ENCODE measurements around the gene ANXA1.

Gene ANXA1, protein sequence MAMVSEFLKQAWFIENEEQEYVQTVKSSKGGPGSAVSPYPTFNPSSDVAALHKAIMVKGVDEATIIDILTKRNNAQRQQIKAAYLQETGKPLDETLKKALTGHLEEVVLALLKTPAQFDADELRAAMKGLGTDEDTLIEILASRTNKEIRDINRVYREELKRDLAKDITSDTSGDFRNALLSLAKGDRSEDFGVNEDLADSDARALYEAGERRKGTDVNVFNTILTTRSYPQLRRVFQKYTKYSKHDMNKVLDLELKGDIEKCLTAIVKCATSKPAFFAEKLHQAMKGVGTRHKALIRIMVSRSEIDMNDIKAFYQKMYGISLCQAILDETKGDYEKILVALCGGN

DNA sequence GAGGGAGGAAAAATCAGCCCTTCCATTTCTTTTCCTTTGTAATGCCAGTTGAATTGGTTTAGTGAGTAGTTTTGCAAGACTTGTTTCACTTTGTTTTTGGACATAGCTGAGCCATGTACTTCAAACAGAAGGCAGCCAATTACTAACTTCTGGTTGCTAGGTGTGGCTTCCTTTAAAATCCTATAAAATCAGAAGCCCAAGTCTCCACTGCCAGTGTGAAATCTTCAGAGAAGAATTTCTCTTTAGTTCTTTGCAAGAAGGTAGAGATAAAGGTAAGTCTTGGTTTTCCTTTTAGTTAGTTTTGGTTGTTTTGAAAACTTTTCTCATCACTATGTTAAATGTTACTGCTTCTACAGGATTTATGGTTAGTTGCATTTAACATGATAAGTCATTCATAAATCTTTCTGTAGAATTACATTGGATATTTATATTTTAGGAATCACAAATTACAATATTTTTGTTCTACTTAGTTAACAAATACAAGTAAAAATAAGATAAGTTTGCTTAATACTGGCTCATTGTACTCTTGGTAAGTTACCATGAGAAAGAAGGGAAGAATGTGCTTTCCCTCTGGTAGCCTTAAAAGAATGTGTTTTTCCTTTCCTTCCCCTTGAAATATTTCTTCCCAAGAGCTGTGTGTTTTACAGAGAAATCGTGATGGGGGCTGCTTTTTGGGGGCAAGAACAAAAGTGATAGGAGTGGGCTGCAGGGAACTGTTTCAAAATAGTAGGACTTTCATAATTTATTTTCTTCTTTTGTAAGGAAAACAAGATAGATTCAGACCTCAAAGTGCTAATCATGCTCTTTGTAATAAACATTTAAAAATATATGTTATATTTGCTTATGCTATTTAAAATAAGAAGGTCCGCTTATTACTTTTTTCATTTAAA lies at the start of gene ANXA1:
Gene ANXA1 (plus strand): TSS at position 213 of the 890 bp plus-strand sequence. CDS start 6,671 bp downstream, outside the sequence.
- in situ Hi-C loops (cut with MboI; ENCODE audit: low sequenced_read_pairs), result no loop called here

DNA sequence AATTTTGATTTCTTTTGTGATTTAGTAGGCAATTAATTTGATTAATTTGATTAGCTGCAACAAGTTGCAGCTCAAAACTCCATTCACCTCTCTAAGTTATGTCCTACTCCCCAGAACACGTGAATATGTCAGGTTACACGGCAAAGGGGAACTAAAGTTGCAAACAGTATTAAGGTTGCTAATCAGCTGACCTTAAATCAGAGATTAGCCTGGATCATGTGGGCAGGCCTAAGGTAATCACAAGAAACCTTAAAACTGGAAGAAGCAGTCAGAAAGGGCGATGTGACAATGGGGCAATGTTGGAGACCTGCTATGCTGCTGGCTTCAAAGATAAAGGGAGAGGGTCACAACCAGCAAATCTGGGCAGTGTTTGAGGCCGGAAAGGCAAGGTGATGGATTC lies 47.3 kb upstream of the ANXA1 start:
- in situ Hi-C loops (cut with MboI; ENCODE audit: low sequenced_read_pairs), result loop anchor here (10.0 kb wide), 1 partner anchor 60 kb away; no protein-coding TSS in a partner anchor

DNA sequence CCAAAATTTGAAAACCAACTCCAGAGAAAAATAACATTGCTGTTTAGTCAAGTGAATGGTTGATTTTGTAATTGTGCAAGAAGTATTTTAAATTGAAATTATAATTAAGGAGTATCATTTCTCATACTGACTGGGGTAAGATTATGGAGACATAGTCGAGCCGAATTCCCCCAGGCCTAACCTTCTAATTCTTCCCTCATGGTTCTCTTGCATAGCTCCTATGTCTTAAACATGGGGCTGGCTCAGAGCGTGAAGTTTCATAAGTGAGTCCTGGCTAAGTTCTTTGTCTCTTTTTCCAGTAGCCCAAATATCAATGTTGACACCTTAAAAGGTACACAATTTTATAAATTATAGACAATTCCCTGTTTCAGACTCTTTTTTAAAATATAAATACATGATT lies 46.7 kb upstream of the ANXA1 start:
- in situ Hi-C loops (cut with MboI; ENCODE audit: low sequenced_read_pairs), result loop anchor here (10.0 kb wide), 1 partner anchor 60 kb away; no protein-coding TSS in a partner anchor

DNA sequence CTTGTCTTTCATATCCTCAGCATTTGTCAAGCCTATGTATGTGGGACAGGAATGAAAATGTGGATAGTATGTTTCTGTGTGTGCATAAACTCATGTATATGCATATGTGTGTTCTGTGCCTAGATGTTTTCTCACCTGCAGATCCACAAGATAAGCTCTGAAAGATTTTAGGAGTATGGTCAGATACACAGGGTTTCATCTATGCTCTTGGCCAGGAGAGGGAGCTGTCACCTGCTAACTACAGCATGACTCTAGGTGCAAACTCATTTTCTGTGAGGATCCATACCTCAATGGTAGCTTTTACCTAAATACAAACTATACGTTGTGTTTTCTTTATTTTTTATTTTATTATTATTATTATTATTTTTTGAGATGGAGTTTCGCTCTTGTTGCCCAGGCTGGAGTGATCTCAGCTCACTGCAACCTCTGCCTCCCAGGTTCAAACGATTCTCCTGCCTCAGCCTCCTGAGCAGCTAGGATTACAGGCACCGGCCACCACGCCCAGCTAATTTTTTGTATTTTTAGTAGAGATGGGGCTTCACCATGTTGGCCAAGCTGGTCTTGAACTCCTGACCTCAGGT lies 44.1 kb upstream of the ANXA1 start:
- in situ Hi-C loops (cut with MboI; ENCODE audit: low sequenced_read_pairs), result loop anchor here (10.0 kb wide), 1 partner anchor 57 kb away; no protein-coding TSS in a partner anchor

DNA sequence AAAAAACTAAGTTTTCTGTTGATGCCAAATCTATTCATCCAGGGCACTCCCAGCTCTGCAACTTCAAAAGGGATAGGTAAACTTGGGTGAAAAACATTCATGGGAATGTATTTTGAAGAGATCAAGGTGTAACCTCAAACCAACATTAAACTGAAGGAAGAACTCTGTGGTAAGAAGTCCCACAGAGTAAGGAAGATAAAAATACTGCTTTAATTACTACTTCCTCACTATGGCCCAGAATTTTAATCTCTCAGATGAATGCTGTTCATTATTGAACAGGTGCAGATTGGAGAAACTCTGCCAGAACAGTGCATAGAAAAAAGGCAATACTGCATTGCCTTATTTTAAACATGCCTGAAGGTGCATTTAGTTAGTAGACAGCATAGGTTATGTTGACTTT lies 37.6 kb upstream of the ANXA1 start:
- in situ Hi-C loops (cut with MboI; ENCODE audit: low sequenced_read_pairs), result no loop called here

DNA sequence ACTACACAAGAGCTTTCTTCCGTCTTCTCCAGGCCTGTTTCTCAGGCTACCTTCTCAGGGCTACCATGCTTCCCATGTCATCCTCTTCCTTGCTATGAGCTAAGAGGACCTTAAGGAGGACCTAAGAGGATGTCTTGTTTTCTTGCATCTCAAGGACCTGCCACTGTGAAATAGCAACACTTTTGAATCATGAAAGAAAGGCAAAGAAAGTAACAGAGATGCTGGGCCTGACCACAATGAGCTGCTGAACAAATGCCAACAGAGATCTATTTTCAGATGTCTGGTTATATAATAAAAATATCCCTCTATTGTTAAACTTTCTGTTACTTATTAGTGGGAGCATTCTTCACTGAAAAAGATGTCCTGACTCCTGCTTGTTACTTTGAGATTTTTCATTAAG lies 36.7 kb upstream of the ANXA1 start:
- in situ Hi-C loops (cut with MboI; ENCODE audit: low sequenced_read_pairs), result no loop called here

DNA sequence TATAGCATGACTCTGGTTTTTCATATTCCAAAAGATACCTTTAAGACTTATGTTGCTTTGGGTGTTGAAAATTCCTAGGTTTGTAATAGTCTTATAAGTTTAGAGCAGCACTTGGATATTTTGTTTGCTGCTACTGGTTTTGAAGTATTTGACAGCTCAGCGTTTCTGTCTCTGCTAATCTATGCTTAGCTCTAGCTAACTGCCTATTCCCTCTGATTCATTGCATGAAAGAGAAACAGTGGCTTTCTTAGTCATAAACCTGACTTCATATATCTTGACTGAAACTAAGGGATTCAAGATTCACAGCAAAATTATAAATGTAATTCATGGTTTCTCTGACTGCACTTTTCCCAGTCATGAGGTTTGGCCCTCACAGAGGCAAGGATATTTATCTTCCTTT lies 35.6 kb upstream of the ANXA1 start:
- in situ Hi-C loops (cut with MboI; ENCODE audit: low sequenced_read_pairs), result no loop called here

DNA sequence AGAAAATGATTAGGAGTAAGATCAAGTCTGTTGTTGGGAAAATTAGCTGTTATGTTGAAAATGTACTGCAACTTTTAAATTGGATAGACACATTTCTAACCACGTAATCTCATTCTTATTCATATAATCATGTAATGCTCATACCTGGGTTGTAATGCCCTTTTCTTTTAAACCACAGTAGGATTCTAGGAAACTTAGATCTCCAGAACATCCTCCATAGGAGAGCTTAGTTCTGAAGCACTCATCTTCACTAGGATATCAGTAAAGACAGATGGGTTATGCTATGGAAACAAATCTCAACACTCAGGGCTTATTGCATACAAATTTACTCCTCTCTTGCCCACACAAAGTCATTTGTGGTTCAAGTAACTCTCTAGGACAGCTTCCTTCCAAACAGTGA lies 34.8 kb upstream of the ANXA1 start:
- in situ Hi-C loops (cut with MboI; ENCODE audit: low sequenced_read_pairs), result no loop called here

DNA sequence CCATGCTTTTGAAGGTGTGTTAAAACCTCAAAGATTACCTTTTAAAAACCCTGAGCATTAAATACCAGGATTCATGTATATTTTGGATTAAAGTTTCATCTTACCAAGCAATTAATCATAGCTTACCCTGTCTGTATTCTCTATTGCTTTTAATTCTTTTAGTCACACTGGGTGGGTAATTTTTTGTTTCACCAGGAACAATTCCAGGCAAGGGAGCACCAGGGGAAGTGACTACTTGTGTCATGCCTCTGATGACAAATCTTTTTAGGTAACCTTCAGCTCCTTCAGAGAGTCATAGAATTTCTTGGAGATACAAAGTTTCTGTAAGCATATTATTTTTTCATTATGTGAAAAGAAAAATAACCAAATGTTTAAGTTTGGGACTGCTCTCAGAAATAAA lies 33.4 kb upstream of the ANXA1 start:
- in situ Hi-C loops (cut with MboI; ENCODE audit: low sequenced_read_pairs), result no loop called here

DNA sequence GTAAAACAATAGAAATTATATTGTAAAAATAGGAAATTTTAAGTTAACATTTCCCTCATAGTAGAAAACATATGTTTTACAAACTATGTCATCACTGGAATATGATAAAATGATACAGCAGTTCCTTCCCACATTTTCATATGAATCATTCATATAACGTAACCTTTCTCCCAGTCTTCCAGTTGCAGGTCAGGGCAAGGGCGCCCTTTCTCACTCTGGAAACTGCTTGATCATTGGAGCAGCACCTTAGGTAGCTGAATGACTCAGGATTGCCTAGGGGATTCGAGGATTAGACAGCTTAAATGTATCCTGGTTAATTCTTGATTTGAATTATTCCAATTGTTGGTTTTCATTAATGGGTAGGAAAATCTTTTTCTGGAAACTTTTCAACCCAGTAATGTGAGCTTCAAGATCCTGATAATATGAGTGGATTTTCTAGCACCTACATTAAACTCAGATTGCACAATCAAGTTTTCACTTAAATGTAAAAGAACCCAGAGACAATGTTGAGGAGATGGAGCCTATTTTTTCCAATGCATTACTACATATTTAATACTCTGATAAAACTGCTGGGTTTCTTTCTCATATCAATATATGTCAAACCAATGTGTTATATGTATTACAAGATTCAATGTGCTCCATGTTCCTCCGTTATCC lies 32.6 kb upstream of the ANXA1 start:
- in situ Hi-C loops (cut with MboI; ENCODE audit: low sequenced_read_pairs), result no loop called here

DNA sequence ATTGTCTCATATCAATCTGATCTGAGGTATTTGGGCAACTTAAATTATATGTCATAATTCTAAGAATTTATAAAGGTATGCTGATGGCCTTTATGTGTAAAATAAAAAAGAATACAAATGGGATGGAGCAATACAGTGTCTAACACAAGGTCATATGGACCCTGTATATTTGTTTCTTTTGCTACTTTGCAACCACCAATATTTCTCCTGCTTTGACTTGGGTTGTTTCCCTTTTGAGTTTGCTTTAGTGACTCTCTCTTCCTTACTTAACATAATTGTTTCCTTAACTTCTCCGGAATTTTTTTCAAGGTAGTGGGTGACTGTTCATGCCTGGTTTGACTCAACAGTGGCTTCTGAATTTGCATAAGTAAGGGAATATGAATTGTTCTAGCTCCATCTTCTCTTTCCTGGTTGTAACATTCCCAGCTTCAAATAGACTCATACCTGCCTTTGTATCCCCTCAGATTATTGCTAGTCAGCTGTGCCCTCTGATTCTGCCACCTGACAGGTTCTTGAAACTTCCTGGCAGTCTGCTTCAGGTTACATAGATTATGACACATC lies 30.2 kb upstream of the ANXA1 start:
- in situ Hi-C loops (cut with MboI; ENCODE audit: low sequenced_read_pairs), result no loop called here

DNA sequence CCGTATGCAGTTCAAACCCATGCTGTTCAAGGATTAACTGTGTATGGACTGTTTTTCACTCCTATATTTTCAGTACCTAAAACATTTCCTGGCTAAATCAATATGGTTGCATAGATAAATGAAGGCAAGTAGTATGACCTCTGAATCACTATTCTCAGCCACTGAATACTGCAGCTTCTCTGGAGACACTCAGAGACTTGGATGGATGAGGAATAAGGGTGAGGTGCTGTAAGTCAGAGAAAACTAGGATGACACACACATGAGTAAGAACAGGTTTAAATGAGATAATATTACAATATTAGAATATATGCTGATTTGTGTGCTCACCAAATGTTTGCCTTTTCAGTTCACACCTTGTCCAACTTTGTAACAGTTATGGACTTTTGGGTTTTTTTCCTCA lies 26.0 kb upstream of the ANXA1 start:
- in situ Hi-C loops (cut with MboI; ENCODE audit: low sequenced_read_pairs), result no loop called here

DNA sequence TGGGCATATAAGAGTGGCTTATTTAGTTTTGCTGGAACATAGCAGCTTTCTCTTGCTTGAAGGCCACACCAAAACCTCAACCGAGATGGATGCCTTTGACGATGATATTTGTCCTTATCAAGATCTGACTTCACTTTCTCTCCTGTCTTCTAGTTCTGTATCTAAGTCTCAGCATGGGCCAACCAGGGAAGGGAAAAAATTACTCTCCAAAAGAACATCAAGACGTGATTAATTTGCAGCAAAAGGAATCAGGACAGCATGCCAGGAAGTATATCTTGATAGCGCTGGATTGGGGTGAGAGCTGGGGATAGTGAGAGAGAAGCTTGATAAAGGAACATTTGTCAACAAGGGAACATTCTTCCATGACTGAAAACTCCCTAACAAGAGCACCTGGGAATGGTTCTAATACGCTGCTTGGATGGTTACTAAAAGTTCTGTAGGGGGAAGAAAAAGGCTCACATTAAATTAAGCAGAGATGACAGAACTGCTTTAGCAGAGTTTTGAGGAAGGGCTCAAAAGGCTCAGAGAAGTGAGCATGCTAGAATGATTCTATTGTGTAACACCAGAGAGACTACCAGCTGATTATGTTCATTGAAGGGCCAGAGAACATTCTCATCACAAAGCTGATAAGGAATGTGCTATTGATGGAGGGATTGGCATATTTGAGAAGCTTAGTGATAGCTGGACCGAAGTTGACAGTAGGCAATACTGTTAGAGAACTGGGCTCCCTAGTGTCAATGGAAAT lies 21.6 kb upstream of the ANXA1 start:
- in situ Hi-C loops (cut with MboI; ENCODE audit: low sequenced_read_pairs), result no loop called here

DNA sequence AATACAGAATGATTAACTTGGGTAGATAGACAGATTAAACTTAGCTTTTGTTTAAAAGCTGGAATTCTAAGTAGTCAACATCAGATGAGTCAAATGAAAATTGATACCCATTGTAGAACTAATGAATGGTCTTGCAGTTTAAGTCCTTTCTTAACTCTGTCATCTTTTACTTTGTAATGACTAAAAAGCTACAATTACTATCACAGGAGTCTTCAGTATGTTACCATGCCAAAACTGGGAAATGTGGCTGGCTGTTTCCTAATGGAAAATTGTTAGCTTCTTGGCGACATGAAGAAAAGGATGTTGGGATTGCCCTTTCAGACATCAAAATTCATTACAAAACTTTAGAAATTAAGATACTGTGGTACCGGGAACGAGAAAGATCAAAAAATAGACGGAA lies 20.2 kb upstream of the ANXA1 start:
- in situ Hi-C loops (cut with MboI; ENCODE audit: low sequenced_read_pairs), result no loop called here

DNA sequence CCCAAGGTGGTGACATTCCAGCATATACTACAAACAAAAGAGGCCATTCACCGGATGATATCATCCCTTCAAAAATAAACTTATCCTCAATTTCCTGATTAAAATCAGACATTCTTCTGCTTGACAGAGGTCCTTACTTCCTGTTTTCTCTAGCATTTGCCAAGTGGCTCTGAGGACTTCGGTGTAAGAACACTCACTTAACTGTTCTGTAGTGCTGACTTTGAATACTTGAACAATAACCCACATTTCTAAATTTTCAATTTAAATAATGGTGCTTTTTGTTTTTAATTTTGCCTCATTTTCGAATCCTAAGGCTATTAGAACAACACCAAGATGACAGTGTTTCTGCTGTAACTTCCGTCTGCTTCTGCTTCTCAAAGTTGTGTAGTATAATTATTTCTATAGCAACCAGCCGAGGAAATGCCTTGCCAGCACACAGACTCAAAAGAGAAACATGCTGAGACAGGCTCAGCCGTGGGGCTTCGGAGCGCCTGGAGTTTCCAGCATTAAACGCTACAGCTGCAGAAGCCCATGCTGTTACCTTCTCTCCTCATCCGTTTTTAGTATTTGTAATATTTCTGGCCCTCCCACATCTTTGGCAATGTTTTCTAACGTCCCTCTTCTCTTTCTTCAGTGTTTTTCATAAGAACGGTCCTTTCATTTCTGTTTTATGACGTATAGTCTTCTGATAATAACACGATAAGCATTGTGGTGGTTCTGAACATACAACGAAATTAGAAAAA lies 19.5 kb upstream of the ANXA1 start:
- in situ Hi-C loops (cut with MboI; ENCODE audit: low sequenced_read_pairs), result no loop called here

DNA sequence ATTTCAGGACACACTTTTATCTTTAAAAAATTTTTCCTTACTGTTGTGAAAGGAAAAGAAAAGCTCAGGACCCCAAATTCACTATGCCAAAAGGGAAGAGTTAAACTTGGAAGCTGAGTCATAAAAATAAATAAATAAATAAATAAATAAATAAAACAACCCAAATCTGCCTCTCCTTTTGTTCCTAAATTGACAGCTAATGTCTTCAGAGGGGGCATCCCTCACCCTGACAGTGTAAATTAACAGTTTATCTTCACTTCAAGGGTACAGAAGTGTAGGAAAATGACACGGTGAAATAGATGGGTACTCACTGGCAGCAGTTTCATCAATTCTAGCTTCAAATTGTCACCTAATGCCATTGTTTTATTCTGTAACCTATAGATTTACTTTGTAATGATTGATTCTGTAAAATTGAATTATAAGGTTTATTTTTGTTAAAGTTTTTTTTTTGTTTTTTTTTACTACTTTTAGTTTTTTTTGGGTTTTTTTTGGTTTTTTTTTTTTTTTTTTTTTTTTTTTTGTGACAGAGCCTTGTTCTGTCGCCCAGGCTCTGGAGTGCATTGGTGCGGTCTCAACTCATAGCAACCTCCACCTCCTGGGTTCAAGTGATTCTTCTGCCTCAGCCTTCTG lies 18.5 kb upstream of the ANXA1 start:
- in situ Hi-C loops (cut with MboI; ENCODE audit: low sequenced_read_pairs), result no loop called here

DNA sequence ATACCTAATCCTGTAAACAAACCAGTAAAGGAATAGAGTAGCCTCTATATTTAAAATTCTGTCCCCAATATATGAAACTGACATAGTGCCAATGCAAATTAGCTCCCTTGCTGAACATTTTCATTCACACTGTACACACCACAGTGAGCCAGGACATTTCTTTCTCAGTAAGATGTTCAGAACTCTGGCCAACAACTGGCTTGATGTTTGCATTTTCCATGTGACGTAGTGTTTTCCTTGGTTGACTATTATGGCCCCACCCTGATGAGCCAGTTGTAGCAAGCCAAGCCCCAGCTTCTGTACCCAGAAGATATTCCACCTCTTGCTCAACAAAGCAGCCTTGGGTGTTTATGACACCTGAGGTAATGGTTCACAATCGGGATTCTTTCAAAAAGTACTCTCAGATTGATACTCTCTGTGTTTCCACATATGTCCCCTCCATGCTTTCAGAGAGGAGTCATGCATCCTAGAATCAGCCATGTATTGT lies 17.7 kb upstream of the ANXA1 start:
- in situ Hi-C loops (cut with MboI; ENCODE audit: low sequenced_read_pairs), result no loop called here

DNA sequence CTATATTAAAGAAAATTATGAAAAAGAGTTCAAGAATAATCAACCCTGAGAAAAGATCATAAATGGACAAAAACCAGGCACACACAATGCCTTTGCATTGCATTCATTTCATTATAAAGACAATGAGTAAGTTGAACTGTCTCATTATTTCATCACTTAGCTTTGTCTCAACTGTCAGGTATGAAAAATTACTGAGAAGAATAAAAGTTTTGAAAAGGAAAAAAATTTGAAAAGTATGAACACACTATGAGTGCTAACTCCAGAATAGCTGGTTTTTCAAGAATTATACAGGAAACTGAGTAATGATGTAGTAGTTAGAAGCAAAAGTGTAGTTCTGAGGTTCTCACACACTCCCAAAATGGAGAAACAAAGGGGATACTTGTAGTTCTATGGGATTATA lies 16.3 kb upstream of the ANXA1 start:
- in situ Hi-C loops (cut with MboI; ENCODE audit: low sequenced_read_pairs), result no loop called here
